Calu3 (cell line): ENCODE results near the gene TCEA3. TPM values are rescaled to one million over a fixed set of nuclear protein-coding genes. Genes with fewer than 3 reads are reported as not detected.
"Not testable (repeated sequence)": the region's sequence is repeated elsewhere in the genome, so short reads cannot be mapped to it uniquely, and the experiment has no call there.

ENCODE experiments used
- BruUV-seq: library from RNA; stranded (reverse); fragments of 400-500 nt; replicated peaks from 2 replicates; lab custom pipeline; 2021; lab: Mats Ljungman, UMichigan
- CTCF ChIA-PET: fragments of 300-600 bp; sonication (Branson Sonifier 250); formaldehyde crosslinking; loops from one replicate; lab custom pipeline; 2022; ENCODE audit warnings: antibody characterized with exemption; lab: Charles Lee
- DNase-seq: peaks from one replicate; pipeline ENCODE4 v3.0.0; 2022
- H3K27ac Mint-ChIP-seq: one replicate; pipeline ENCODE4 v1.8.0; 2022; ENCODE audit warnings: mixed read lengths; ENCODE audit not compliant: unreplicated experiment
- H3K27me3 Mint-ChIP-seq: one replicate; pipeline ENCODE4 v1.8.0; 2022; ENCODE audit warnings: mixed read lengths; ENCODE audit not compliant: unreplicated experiment
- H3K36me3 Mint-ChIP-seq: one replicate; pipeline ENCODE4 v1.8.0; 2022; ENCODE audit warnings: mild to moderate bottlenecking, moderate library complexity, mixed read lengths; ENCODE audit not compliant: insufficient read depth, unreplicated experiment
- H3K4me1 Mint-ChIP-seq: one replicate; pipeline ENCODE4 v1.8.0; 2022; ENCODE audit warnings: mild to moderate bottlenecking, low read depth, mixed read lengths; ENCODE audit not compliant: unreplicated experiment
- H3K4me3 Mint-ChIP-seq: one replicate; pipeline ENCODE4 v1.8.0; 2022; ENCODE audit warnings: mild to moderate bottlenecking, low read depth, moderate library complexity, mixed read lengths; ENCODE audit not compliant: unreplicated experiment
- H3K9me3 Mint-ChIP-seq: one replicate; pipeline ENCODE4 v1.8.0; 2022; ENCODE audit warnings: low read depth, mixed read lengths; ENCODE audit not compliant: unreplicated experiment
- intact Hi-C: fragments of 100-400 bp; cut with micrococcal nuclease; formaldehyde crosslinking; loops from one replicate; pipeline ENCODE4 v1.10.0; 2022; ENCODE audit not compliant: unreplicated experiment
- total RNA-seq: library from RNA; stranded (reverse); gene quantifications from 2 replicates; pipeline ENCODE4 v1.2.3, GENCODE V29; 2022
- TF ChIP-seq, protein P1 (sequence below): fragments of 200-600 bp; IDR thresholded peaks from one replicate; pipeline ENCODE4 v1.8.0; 2022; ENCODE audit warnings: antibody characterized with exemption; ENCODE audit not compliant: unreplicated experiment

Gene TCEA3
- total RNA-seq, 1 experiment from 2014 or later: 1.5 TPM

DNA sequence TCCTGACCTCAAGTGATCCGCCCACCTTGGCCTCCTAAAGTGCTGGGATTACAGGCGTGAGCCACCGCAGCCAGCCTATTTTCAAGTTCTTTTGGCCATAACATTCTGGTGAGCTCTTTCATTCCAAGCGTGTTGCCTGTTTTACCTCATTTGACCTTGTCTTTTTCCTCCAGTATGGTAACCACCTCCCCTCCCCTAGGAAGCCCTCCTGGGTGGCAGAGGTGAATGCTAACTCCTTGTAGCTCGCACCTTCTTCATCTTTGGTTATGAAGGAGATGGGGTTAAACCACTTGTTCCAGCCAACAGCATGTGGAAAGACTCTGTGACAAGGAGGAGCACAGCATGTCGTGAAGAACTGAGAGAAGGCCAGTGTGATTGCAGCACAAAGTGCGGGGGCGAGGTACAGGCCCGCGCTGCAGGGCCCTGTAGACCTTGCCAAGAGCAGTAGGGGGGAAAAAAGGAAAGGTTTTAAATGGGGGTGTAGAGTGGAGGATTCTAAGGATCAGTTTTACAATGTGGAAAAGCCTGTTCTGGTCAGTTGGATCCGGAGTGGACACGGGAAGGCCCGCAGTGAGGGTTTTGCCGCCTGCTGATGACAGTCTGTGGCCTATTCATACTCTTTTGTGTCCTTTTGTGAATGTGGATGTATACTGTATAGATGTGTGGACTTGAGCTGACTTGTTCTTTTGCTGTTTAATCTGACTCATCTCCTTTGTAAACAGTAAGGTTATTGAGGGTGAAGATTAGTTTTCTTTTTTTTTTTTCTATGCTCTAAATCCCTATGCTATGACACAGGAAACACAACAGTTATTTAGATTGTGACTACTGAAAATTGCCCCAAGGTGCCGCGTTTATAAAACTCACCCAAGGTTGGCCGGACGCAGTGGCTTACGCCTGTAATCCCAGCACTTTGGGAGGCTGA is 47.4 kb downstream of the TCEA3 start:
- no peaks in the 10 kb centered on the region for H3K36me3 Mint-ChIP-seq
- no peaks in the 10 kb centered on the region for H3K27me3 Mint-ChIP-seq
- no peaks in the 10 kb centered on the region for H3K9me3 Mint-ChIP-seq
- CTCF ChIA-PET: interaction anchor here (0.7 to 2.1 kb wide), 3 partner anchors 27 to 315 kb away, joined by 3 to 6 read pairs (median 4); partner anchors contain the start of genes HNRNPR and RPL11
- no TSS peak for BruUV-seq
- peak overlapping the region; percentile 4 for H3K4me3 Mint-ChIP-seq
- TF ChIP-seq, protein P1, sequence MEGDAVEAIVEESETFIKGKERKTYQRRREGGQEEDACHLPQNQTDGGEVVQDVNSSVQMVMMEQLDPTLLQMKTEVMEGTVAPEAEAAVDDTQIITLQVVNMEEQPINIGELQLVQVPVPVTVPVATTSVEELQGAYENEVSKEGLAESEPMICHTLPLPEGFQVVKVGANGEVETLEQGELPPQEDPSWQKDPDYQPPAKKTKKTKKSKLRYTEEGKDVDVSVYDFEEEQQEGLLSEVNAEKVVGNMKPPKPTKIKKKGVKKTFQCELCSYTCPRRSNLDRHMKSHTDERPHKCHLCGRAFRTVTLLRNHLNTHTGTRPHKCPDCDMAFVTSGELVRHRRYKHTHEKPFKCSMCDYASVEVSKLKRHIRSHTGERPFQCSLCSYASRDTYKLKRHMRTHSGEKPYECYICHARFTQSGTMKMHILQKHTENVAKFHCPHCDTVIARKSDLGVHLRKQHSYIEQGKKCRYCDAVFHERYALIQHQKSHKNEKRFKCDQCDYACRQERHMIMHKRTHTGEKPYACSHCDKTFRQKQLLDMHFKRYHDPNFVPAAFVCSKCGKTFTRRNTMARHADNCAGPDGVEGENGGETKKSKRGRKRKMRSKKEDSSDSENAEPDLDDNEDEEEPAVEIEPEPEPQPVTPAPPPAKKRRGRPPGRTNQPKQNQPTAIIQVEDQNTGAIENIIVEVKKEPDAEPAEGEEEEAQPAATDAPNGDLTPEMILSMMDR: no peak
- peak overlapping the region; percentile 51 for H3K27ac Mint-ChIP-seq
- intact Hi-C loops: no loop called here
- peaks cover 10% of the 10 kb centered on the region for H3K4me1 Mint-ChIP-seq
- peak; percentile 21 for DNase-seq

- intact Hi-C loops, H3K27ac Mint-ChIP-seq, H3K27me3 Mint-ChIP-seq, BruUV-seq, H3K4me3 Mint-ChIP-seq, H3K9me3 Mint-ChIP-seq, CTCF ChIA-PET, DNase-seq: not testable (repeated sequence)
- peaks cover 32% of the 10 kb centered on the region for H3K4me1 Mint-ChIP-seq
- peaks cover 11% of the 10 kb centered on the region for H3K36me3 Mint-ChIP-seq
These were observed 50.3 kb downstream of the TCEA3 start for GRCh38 chr1:23374079-23374735.

GRCh38 chr1:23371987-23372880 is 52.3 kb downstream of the TCEA3 start:
- Mint-ChIP-seq H3K9me3 (no peaks in the 10 kb centered on the region), H3K36me3 (peaks cover 30% of the 10 kb centered on the region), H3K4me1 (peaks cover 36% of the 10 kb centered on the region), H3K27ac (no peak overlapping the region), H3K27me3 (no peaks in the 10 kb centered on the region), H3K4me3 (no peak overlapping the region)
- CTCF ChIA-PET: no interaction called here
- no peak for DNase-seq
- BruUV-seq: no TSS peak
- TF ChIP-seq, protein P1: no peak
- intact Hi-C loops: no loop called here

GRCh38 chr1:23370709-23371584 is 53.6 kb downstream of the TCEA3 start:
- DNase-seq: no peak
- H3K27ac Mint-ChIP-seq: no peak overlapping the region
- peak overlapping the region; percentile 91 for H3K4me3 Mint-ChIP-seq
- CTCF ChIA-PET: interaction anchor here (4.5 kb wide), 1 partner anchor 33 kb away, joined by 27 read pairs; no protein-coding TSS in a partner anchor
- TF ChIP-seq, protein P1: no peak
- intact Hi-C loops: no loop called here
- H3K36me3 Mint-ChIP-seq: peaks cover 43% of the 10 kb centered on the region
- H3K9me3 Mint-ChIP-seq: no peaks in the 10 kb centered on the region
- BruUV-seq: no TSS peak
- peaks cover 33% of the 10 kb centered on the region for H3K4me1 Mint-ChIP-seq
- no peaks in the 10 kb centered on the region for H3K27me3 Mint-ChIP-seq
